SK-MEL-5 (cell line): ENCODE measurements around the gene POU4F1. TPM values are rescaled to one million over a fixed set of nuclear protein-coding genes. Genes with fewer than 3 reads are reported as not detected.

Source experiments
- DNase-seq: peaks from one replicate; pipeline ENCODE4 v3.0.0-alpha.2; 2016; ENCODE audit warnings: low read depth, low spot score
- in situ Hi-C: cut with HindIII; loops from 2 replicates; pipeline ENCODE4 v1.10.0; 2016; ENCODE audit warnings: low sequenced_read_pairs, high pct_unique_total_duplicates, low pct_unique_long_range_greater_than_20kb
- total RNA-seq: library from RNA; depleted of rRNA; stranded (reverse); fragments of >200 nt; shearing (Covaris generic); gene quantifications from 2 replicates; pipeline ENCODE4 v1.2.3, GENCODE V29; 2014

Gene POU4F1
- total RNA-seq, 1 experiment from 2014 or later, result 0.85 TPM

DNA sequence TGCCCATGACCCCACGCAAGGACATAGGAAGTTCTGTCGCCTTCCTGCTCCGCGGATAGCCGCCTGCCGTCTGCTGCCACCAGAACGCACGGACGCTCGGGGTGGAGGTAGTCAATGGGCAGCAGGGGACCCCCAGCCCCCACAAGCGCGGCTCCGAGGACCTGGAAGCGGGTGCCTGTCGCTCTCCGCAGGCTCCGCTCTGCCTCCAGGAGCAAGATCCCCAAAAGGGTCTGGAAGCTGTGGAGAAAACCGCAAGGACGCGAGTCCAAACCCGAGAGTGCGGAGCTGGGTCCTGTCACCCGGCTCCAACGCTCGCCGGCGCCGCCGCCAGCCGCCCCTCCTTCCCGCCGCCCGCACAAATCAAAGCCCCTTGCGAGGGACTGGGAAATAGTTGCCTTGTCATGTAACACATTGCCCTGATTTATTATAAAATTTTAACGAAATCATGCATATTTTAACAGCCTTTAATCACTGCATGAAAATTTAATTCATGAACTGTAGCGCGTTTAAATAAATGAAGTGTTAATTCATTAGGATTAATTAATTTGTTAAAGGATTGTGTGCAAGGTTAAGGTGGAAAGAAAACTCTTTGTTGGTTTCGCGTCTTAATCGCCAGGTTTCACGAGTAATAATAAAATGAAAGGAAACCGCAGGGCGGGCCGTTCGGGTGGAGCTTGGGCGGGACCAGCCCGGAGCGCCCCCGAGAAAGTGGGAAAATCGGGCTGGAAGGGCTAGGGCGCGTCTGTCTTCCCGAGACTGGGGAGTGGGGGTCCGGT lies 5.5 kb upstream of the POU4F1 start:
- in situ Hi-C loops, result no loop called here

DNA sequence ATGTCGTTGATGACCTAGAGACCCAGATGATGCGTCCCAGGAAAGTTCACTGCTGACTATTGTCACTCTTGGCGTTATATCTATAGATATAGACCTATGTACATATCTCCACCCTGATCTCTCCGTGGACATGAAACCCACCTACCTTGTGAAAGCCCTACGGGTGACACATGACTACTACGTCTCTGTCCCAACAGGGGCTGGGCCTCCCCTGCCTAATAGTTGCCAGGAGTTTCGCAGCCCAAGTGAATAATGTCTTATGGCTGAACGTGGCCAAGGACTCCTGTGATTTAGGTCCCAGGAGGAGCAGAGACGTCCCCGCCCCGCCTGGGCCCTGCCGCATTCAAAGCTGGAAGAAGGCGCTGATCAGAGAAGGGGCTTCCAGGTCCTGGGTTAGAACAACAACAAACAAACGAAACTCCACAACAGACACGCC lies 4.9 kb upstream of the POU4F1 start:
- in situ Hi-C loops, result no loop called here
- DNase-seq, result no peak

More for the DNA sequence above, 5.5 kb upstream of the POU4F1 start:
- DNase-seq, result no peak

DNA sequence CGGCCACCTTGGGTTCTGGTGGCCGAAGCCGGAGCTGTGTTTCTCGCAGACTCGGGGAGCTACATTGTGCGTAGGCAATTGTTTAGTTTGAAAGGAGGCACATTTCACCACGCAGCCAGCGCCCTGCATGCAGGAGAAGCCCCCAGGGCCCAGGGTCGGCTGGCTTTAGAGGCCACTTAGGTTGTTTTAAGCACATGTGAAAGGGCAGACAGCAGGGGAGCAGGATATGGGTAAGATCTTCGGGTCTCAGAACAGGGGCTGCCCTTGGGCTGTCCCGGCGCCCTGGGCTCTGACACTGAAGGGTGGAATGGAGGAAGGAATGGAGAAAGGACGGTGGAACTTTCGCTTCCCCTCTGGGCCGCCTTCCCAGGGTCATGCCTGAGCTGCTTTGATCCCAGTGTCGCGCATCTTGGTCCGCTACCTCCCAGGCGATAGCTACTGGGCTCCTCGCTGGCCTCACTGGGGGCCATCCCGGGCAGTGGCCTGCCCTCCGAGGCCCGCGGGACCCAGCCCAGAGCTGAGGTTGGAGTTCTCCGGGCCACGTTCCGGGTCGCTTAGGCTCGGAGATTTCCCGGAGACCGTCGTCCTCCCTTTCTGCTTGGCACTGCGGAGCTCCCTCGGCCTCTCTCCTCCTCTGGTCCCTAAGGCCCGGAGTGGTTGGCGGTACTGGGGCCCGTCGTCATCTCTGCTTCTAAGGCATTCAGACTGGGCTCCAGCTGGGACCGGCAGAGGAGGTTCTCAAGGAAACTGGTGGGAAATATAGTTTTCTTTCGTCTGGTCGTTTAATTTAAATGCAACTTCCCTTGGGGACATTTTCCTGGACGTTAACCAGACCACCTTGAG lies 4.3 kb upstream of the POU4F1 start:
- in situ Hi-C loops, result no loop called here
- DNase-seq, result no peak

DNA sequence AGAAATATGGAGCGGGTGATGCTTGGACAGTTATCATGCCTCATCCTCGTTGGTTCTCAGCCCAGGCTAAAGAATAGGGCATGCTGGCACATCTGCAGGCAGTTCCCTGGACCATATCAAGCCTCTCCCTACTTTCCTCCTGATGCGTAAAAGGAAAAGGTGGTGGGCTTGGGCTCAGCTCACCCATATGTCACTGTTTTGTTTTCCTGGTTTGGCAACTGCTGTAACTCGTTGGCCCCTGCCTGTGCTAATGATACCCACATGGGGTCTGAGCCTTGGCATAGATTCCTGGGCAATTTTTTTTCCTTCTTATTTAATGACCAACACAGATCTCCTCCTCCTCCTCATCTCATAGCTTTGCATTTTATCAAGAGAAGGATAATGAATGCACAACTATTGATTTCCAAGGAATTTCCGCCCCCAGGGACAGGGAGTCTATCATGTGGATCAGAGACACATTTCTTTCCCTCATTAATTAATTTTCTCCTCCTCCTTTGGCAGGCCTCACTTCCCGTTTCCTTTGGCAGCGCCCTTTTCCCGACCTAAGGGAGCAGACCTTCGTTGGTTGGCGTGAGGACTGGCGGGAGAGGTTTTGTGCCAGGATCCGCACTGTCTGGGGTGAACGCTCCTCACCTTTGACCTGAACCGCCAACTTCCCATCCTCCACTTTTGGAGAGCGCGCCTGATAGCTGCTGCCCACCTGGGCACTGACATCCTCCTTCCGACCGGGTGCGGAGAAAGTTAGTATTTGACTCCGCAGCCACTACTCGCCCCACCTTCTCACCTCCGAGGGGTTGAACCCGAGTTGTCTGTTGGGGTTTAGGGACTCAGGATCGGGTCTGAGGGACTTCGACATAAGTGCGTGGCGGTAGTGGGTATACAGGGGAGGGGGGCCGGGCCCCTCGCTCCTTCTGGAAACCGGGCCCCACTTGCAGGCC lies 3.4 kb upstream of the POU4F1 start:
- no peak for DNase-seq
- in situ Hi-C loops, result no loop called here

DNA sequence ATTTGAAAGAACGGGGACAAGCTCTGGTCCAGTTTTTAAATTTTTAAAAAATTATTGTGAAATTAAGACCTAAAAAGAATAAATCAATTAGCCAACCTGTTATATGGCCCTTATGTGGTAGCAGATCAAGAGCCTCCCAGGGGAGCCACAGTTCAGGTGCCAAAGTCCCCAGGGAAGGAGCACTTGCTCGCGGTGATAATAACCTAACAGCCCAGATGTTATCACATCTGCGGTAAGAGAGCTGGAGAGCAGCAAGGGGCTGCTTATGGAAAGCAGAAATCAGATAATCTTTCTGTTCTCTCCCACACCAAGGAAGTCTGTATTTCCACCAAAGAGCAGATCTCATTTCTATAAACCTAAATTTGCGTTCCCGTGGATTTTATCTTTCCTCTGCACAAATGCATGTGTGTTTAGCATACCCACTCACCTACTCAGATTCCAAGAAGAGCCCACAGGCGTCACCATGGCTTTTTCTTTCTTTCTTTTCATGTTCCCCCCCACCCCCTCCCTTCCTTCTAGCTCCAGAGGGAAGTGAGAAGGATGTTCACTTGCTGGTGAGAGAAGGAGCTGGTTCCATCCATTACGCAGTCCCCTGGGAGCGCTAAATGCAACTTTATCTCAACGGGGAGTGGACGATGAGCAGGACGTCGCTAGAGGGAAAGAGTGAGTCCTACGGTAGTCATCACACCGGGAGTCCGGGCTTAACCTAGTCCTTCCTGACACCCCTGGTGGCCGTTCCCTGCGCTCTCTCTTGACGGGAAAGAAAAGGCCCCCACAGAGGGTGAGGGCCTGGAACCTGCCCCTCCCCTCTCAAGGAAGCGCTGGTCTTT lies 1.6 kb upstream of the POU4F1 start:
- in situ Hi-C loops, result no loop called here
- peak; percentile 13 for DNase-seq

DNA sequence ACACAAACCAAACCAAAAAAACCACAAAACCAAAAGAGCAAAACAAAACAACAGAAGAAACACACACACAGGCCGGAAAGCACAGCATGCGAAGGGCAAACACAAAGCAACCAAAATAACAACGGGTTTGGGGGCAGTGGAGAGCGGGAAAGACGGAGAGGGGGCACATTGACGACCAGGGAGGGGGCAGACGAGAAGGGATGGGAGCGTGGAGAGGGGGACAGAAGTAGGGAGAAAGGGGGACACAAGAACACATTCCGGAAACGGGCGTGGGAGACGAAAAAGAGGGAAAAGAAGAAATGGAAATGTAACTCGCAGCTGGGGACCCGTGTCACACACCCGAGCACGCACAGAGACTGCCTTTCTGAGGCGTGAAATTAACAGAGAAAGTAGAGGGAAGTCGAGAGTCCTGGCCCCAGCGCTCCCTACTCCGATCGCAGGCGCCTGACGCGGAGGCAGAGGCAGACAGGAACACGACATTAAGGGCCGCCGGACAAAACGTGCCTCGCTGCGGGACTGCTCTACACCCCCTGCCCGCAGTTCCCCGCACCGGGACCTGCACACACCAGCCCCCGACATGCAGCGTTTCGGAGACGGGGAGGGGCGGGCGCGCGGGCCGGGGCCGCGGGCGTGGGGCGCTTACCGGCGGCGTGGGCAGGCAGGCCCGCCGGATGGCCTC lies 652 bp downstream of the POU4F1 start:
- in situ Hi-C loops, result no loop called here
- DNase-seq, result no peak

DNA sequence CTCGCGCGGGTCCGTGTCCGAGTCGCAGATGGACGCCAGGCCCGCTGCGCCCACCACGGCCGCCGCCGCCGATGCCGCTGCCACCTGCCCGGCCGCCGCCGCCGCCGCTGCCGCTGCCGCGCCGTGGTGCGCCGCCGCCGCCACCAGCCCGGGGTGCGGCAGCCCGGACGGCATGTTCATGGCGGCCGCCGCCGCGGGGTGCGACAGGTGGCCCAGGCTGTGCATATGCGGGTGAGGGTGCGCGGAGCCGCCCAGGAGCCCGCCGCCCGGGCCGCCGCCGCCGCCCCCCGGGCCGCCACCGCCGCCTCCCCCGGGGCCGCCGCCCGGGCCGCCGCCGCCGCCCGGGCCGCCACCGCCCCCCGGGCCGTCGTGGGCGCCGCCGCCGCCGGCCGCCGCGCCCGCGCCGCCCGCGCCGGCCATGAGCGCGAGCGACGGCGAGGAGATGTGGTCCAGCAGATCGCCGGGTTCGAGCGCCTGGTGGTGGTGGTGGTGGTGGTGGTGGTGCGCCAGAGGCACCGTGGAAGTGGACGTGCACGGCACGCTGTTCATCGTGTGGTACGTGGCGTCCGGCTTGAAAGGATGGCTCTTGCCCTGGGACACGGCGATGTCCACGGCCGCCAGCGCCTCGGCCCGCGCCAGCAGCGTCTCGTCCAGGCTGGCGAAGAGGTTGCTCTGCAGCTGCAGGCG lies 1.3 kb downstream of the POU4F1 start:
- DNase-seq, result no peak
- in situ Hi-C loops, result no loop called here

DNA sequence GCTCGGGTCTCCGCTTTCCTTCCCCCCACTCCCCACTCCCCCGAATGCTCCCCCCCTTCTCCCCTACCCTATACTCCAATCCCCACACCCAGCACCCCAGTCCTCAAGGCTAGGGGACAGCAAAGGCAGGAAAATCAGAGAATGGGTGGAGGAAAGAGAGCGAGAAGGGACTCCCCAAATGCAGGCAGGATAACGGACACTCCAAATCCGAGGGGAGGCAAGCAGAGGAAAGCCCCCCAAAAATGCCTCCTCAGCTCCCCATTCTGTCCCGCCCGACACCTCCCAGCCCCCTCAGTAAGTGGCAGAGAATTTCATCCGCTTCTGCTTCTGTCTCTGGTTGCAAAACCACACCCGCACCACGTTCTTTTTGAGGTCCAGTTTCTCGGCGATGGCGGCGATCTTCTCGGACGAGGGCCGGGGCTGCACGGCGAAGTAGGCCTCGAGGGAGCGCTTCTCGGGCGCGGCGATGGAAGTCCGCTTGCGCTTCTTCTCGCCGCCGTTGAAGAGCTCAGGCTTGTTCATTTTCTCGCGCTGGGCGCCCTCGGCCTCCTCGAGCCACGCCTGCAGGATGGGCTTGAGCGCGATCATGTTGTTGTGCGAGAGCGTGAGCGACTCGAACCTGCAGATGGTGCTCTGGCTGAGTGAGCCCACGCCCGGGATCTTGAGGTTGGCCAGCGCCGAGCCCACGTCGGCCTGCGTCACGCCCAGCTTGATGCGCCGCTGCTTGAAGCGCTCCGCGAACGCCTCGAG lies 2.1 kb downstream of the POU4F1 start:
- DNase-seq, result no peak
- in situ Hi-C loops, result no loop called here

DNA sequence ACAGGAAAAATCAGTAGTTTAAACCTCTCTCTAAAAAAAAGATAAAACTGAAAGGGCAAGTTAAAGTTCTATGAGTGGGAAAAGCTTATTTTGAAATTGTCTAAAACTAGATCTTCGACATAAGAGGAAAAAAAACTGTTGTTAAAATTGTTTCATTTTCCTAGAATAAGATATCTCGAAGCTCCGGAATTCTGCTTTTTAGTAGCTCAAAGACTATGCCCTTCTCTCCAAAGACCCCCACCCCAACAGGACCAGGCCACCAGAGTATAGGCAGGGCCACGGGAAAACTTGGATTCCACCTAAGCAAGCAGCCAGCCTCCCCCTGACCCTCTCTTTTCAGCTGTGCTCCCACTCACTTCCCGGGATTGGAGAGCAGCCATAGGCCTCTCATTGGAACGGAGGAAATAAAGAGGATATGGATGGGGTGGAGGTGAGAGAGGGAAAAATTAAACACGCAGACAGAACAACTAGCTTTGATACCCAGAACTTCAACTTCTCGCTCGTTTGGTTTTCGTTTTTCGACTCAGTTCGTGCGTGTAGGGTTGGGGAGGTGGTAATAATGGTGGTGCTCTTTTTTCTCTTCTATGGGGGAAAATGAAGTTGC lies 3.0 kb downstream of the POU4F1 start:
- no peak for DNase-seq
- in situ Hi-C loops, result no loop called here

DNA sequence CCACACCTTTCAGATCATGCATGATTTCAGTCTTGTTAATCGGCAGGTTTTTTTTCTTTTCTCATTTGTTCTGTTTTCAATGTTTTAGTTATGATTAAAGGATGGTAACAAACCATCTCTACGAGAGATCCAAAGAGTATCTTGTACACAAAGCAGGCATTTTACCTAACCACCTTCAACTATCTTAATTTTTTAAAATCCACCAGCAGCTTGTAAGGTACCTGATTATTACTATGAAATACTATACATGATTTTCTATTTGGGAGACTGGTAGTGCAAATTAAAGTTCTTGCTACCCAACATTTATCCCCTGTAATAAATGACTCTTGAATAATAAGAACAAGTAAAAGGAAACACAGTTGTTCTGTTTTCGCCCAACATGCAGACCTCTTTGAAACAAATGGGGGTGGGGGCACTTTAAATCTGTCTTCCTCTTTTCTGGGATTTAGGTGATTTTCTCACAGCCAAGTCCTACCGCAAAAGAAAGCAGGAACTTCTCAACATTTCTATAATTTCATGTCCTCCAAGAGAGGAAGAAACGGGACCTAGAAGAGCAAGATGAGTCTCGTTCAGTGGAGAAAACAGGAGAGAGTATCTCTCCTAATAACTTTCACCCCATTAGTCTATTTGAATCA lies 3.6 kb downstream of the POU4F1 start:
- in situ Hi-C loops, result no loop called here
- DNase-seq, result no peak

DNA sequence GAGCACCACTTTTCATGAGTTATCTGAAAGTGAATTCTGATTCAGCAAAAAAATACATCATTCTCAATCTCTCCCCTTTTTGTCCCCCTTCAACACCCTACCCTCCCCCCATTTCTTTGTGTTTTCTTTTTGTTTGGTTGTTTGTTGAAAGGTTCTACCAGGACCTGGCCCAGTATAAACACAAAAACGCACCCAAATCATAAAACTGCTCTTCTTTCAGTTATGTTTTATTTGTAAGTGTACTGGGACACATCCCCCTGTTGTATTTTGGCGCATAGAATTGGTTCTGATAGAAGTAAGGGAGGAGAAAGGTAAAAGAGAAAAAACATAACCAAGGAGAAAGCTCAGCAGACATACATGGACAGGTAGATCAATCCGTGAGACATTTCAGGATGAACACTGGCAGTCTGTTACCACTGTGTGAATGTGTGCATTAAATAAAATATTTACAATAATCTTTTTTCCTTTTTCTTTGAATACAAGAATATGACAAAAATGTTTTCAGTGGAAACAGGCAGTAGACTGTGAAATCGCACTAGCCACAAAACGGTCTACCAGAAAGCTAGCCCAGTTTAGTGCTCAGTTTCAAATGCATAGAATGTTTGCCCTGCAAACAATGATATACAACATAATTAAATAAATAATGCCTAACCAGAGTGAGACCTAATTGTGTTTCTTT lies 4.2 kb downstream of the POU4F1 start:
- in situ Hi-C loops, result no loop called here

DNA sequence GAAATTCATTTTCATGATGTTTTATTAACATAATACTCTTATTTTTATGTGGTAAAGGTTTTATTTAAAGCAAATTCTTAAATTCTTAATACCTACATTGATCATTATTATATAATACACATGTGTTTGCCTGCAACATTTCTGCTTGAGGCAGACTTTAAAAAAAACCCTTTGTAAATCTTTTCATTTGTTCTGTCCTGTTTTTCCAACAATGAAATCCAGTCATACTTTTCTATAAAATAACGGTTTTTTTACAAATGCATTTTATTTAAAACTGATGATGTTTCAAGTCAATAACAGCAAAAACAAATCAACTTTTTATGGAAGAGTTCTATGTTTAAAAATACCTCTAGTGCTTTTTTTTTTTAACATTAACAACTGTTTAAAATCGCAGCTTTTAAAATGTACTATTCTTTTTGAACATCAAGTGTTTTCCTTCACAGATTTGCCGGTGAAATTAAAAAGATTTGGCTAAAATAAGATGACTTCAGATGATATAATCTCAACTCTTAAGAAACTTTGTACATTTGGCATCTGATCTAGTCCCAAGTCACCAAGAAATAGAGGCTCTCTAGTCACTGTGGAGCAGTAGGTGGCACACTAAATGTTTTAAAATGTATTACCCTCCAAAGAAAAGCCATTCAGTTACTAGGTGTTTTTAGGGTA lies 5.1 kb downstream of the POU4F1 start:
- DNase-seq, result no peak
- in situ Hi-C loops, result no loop called here

More for the DNA sequence above, 4.2 kb downstream of the POU4F1 start:
- DNase-seq, result no peak

DNA sequence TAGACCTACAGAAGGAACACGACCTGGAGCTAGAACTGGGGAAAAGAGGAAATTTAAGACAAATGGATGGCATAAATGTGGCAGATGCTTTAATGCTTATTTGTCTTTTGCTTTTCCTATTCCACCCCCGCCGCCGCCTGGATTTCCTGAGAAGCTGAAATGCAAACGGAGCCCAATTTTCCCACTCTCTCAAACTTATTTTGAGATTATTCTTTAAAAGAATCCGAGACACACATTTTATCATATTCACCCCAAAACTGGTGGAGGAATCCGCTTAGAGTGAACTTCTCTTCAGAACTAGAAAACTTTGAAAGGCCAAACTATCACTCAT lies 5.8 kb downstream of the POU4F1 start:
- in situ Hi-C loops, result no loop called here
- no peak for DNase-seq
